IMR-90 (cell line): ENCODE data around the gene POLR1G. TPM values are rescaled to one million over a fixed set of nuclear protein-coding genes. Genes with fewer than 3 reads are reported as not detected.

Experiments
- ATAC-seq: fragments of 200-7000 bp; cut with Tn5 transposase; 2 replicates; pipeline ENCODE4 v1.9.1; 2020; ENCODE audit warnings: low read depth, mild to moderate bottlenecking, moderate library complexity
- BruUV-seq: library from RNA; stranded (reverse); fragments of 400-500 nt; replicated peaks from 2 replicates; lab custom pipeline; 2021; lab: Mats Ljungman, UMichigan
- CTCF ChIA-PET: fragments of 300-600 bp; formaldehyde crosslinking; extraction: SDS; loops from one replicate; lab custom pipeline; 2021; ENCODE audit warnings: antibody characterized with exemption; lab: Yijun Ruan, JAX
- POLR2A ChIA-PET: fragments of 300-600 bp; sonication (Branson Sonifier 250); formaldehyde crosslinking; loops from one replicate; lab custom pipeline; 2022; ENCODE audit warnings: antibody characterized with exemption; ENCODE audit not compliant: unreplicated experiment; lab: Charles Lee
- DNase-seq: peaks from one replicate; pipeline ENCODE4 v3.0.0; 2013
- H2AFZ ChIP-seq: replicated peaks from 2 replicates; pipeline ENCODE3; 2013; ENCODE audit warnings: low read length, mild to moderate bottlenecking; ENCODE audit not compliant: poor library complexity
- H2AK5ac ChIP-seq: 2 replicates; pipeline ENCODE4 v1.6.1; 2013; ENCODE audit warnings: low read depth, low read length, inconsistent platforms
- H2AK9ac ChIP-seq: replicated peaks from 2 replicates; pipeline ENCODE3; 2013; ENCODE audit warnings: mild to moderate bottlenecking, low read depth, low read length, moderate library complexity; ENCODE audit not compliant: poor library complexity
- H2BK120ac ChIP-seq: 2 replicates; pipeline ENCODE4 v1.6.1; 2013; ENCODE audit warnings: low read depth, low read length, inconsistent platforms
- H2BK15ac ChIP-seq: 3 replicates; pipeline ENCODE4 v1.6.1; 2013; ENCODE audit warnings: low read depth, low read length, inconsistent platforms
- H2BK20ac ChIP-seq: 2 replicates; pipeline ENCODE4 v1.6.1; 2013; ENCODE audit warnings: low read depth, mild to moderate bottlenecking, inconsistent platforms, low read length, moderate library complexity
- H2BK5ac ChIP-seq: 2 replicates; pipeline ENCODE4 v1.6.1; 2013; ENCODE audit warnings: mild to moderate bottlenecking, low read depth, low read length, inconsistent platforms; ENCODE audit not compliant: poor library complexity, severe bottlenecking
- H3K14ac ChIP-seq: replicated peaks from 2 replicates; pipeline ENCODE4 v1.6.1; 2013; ENCODE audit warnings: low read depth, low read length, inconsistent platforms
- H3K18ac ChIP-seq: 2 replicates; pipeline ENCODE4 v1.6.1; 2013; ENCODE audit warnings: low read depth, low read length, control low read depth
- H3K23ac ChIP-seq: 2 replicates; pipeline ENCODE4 v1.6.1; 2013; ENCODE audit warnings: low read depth, low read length, inconsistent platforms
- H3K27ac ChIP-seq: 2 replicates; pipeline ENCODE4 v1.5.1; 2013; ENCODE audit warnings: mild to moderate bottlenecking, control low read depth, low read length; ENCODE audit not compliant: insufficient read depth
- H3K27me3 ChIP-seq: 2 replicates; pipeline ENCODE4 v1.6.1; 2013; ENCODE audit warnings: low read length; ENCODE audit not compliant: control insufficient read depth, insufficient read depth
- H3K36me3 ChIP-seq: 2 replicates; pipeline ENCODE4 v1.6.1; 2013; ENCODE audit warnings: low read length, mixed read lengths; ENCODE audit not compliant: control insufficient read depth, insufficient read depth
- H3K4ac ChIP-seq: 2 replicates; pipeline ENCODE4 v1.6.1; 2013; ENCODE audit warnings: low read depth, low read length, inconsistent platforms
- H3K4me1 ChIP-seq: 2 replicates; pipeline ENCODE4 v1.6.1; 2013; ENCODE audit warnings: low read length, mixed read lengths; ENCODE audit not compliant: control insufficient read depth, insufficient read depth
- H3K4me2 ChIP-seq: 2 replicates; pipeline ENCODE4 v1.6.1; 2013; ENCODE audit warnings: low read depth, mild to moderate bottlenecking, control low read depth, low read length, moderate library complexity
- H3K4me3 ChIP-seq: 2 replicates; pipeline ENCODE4 v1.5.1; 2013; ENCODE audit warnings: low read depth, mild to moderate bottlenecking, control low read depth, low read length, moderate library complexity; ENCODE audit not compliant: insufficient read depth
- H3K56ac ChIP-seq: 2 replicates; pipeline ENCODE4 v1.6.1; 2013; ENCODE audit warnings: low read length, inconsistent platforms; ENCODE audit not compliant: insufficient read depth; ENCODE audit errors: extremely low read depth
- H3K79me1 ChIP-seq, 2 experiments: 2 replicates each; pipeline ENCODE4 v1.6.1; 2013; ENCODE audit warnings: low read length in 2 of 2, inconsistent platforms in 1 of 2, low read depth in 1 of 2
- H3K9ac ChIP-seq: 2 replicates; pipeline ENCODE4 v1.6.1; 2013; ENCODE audit warnings: low read depth, low read length, control low read depth
- H3K9me1 ChIP-seq: 2 replicates; pipeline ENCODE4 v1.6.1; 2013; ENCODE audit warnings: low read length, inconsistent platforms; ENCODE audit not compliant: insufficient read depth
- H3K9me3 ChIP-seq: 2 replicates; pipeline ENCODE4 v1.6.1; 2013; ENCODE audit warnings: low read length; ENCODE audit not compliant: control insufficient read depth, insufficient read depth
- H4K20me1 ChIP-seq: 2 replicates; pipeline ENCODE4 v1.6.1; 2013; ENCODE audit warnings: low read length, inconsistent platforms; ENCODE audit not compliant: insufficient read depth
- H4K5ac ChIP-seq: 2 replicates; pipeline ENCODE4 v1.6.1; 2013; ENCODE audit warnings: mild to moderate bottlenecking, low read depth, low read length, control low read depth
- H4K8ac ChIP-seq, 2 experiments: 2 replicates each; pipeline ENCODE4 v1.6.1; 2013; ENCODE audit warnings: low read depth in 2 of 2, low read length in 2 of 2, control low read depth in 1 of 2, inconsistent platforms in 1 of 2
- H4K91ac ChIP-seq: 2 replicates; pipeline ENCODE4 v1.6.1; 2013; ENCODE audit warnings: low read depth, low read length, inconsistent platforms; ENCODE audit not compliant: insufficient read depth
- CEBPB ChIP-seq: IDR thresholded peaks from 2 replicates; pipeline ENCODE4 v1.6.1; 2012; ENCODE audit warnings: low read depth, low read length, improper control_type of control experiment
- CHD1 ChIP-seq: IDR thresholded peaks from 2 replicates; pipeline ENCODE4 v1.6.1; 2012; ENCODE audit warnings: low read depth, low read length, improper control_type of control experiment
- MAZ ChIP-seq: IDR thresholded peaks from 2 replicates; pipeline ENCODE4 v1.6.1; 2012; ENCODE audit warnings: low read depth, mild to moderate bottlenecking, low read length, improper control_type of control experiment, moderate library complexity, borderline replicate concordance
- MXI1 ChIP-seq: IDR thresholded peaks from 2 replicates; pipeline ENCODE4 v1.6.1; 2012; ENCODE audit warnings: low read depth, mild to moderate bottlenecking, low read length, moderate library complexity, borderline replicate concordance
- NFE2L2 ChIP-seq: fragments of 150-350 bp; IDR thresholded peaks from 2 replicates; pipeline ENCODE4 v1.6.1; 2016; ENCODE audit warnings: low read depth, mild to moderate bottlenecking, low read length
- POLR2A ChIP-seq: IDR thresholded peaks from 2 replicates; pipeline ENCODE4 v1.6.1; 2012; ENCODE audit warnings: mild to moderate bottlenecking, low read depth, low read length
- RAD21 ChIP-seq: IDR thresholded peaks from 2 replicates; pipeline ENCODE4 v1.6.1; 2012; ENCODE audit warnings: low read length, improper control_type of control experiment
- RCOR1 ChIP-seq: IDR thresholded peaks from 2 replicates; pipeline ENCODE4 v1.6.1; 2012; ENCODE audit warnings: mild to moderate bottlenecking, low read length, improper control_type of control experiment; ENCODE audit not compliant: insufficient replicate concordance
- RFX5 ChIP-seq: IDR thresholded peaks from 2 replicates; pipeline ENCODE4 v1.8.0; 2012; ENCODE audit warnings: low read depth, mild to moderate bottlenecking, low read length, moderate library complexity
- SMC3 ChIP-seq: fragments of 150-350 bp; IDR thresholded peaks from 2 replicates; pipeline ENCODE4 v1.6.1; 2016; ENCODE audit warnings: low read depth, mild to moderate bottlenecking, antibody characterized with exemption, low read length, moderate library complexity
- WGBS, 2 experiments: methylation state at CpG; one replicate each; pipeline versions ENCODE4 v1.1.5 to v1.1.7; 2013; ENCODE audit warnings: missing lambda C conversion rate in 2 of 2; ENCODE audit not compliant: insufficient read length in 1 of 2; ENCODE audit errors: extremely low coverage in 2 of 2; 5-methylcytosine and 5-hydroxymethylcytosine counted together
- dilution Hi-C: fragments of 300-500 bp; cut with HindIII; formaldehyde crosslinking; loops from one replicate; pipeline ENCODE4 v1.14.3; 2018; ENCODE audit warnings: low sequenced_read_pairs; ENCODE audit not compliant: unreplicated experiment
- in situ Hi-C: fragments of 300-500 bp; cut with MboI; formaldehyde crosslinking; loops from 3 replicates; pipeline ENCODE4 v1.14.3; 2019; ENCODE audit warnings: low sequenced_read_pairs, inconsistent platforms, mixed read lengths
- intact Hi-C: fragments of 100-400 bp; cut with micrococcal nuclease; formaldehyde crosslinking; loops from 2 replicates; pipeline ENCODE4 v1.10.0; 2022
- polyA plus RNA-seq, 3 experiments: library from polyadenylated mRNA; depleted of rRNA; stranded (reverse); fragments of >200 nt; gene quantifications; 2 replicates each; pipeline ENCODE4 v1.2.3, GENCODE V29; 2012; ENCODE audit warnings: low replicate concordance in 1 of 3
- total RNA-seq: library from RNA; depleted of rRNA; stranded (reverse); fragments of >200 nt; gene quantifications from 2 replicates; pipeline ENCODE4 v1.2.3, GENCODE V29; 2012
- TF ChIP-seq, protein P1 (sequence below): conservative IDR thresholded peaks from 2 replicates; pipeline ENCODE4 v1.5.1; 2012; ENCODE audit warnings: mild to moderate bottlenecking, low read depth, low read length, improper control_type of control experiment
- TF ChIP-seq, protein P2 (sequence below): fragments of 150-350 bp; IDR thresholded peaks from 2 replicates; pipeline ENCODE4 v1.6.1; 2017; ENCODE audit warnings: mild to moderate bottlenecking, antibody characterized with exemption, low read length, low read depth

POLR1G gene
- total and polyA plus RNA-seq, 2 of the 4 experiments (the other 2 are of a cell fraction), result 8.0 to 12.5 TPM

DNA sequence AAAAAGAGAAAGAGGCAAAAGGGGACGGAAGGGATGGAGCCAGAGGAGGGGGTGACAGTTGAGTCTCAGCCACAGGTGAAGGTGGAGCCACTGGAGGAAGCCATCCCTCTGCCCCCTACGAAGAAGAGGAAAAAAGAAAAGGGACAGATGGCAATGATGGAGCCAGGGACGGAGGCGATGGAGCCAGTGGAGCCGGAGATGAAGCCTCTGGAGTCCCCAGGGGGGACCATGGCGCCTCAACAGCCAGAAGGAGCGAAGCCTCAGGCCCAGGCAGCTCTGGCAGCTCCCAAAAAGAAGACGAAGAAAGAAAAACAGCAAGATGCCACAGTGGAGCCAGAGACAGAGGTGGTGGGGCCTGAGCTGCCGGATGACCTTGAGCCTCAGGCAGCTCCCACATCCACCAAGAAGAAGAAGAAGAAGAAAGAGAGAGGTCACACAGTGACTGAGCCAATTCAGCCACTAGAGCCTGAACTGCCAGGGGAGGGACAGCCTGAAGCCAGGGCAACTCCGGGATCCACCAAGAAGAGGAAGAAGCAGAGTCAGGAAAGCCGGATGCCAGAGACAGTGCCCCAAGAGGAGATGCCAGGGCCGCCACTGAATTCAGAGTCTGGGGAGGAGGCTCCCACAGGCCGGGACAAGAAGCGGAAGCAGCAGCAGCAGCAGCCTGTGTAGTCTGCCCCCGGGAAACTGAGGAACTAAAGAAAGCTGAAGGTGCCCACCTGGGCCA is 2.5 kb downstream of the POLR1G start (continued):
- no peak for TF ChIP-seq SMC3

DNA sequence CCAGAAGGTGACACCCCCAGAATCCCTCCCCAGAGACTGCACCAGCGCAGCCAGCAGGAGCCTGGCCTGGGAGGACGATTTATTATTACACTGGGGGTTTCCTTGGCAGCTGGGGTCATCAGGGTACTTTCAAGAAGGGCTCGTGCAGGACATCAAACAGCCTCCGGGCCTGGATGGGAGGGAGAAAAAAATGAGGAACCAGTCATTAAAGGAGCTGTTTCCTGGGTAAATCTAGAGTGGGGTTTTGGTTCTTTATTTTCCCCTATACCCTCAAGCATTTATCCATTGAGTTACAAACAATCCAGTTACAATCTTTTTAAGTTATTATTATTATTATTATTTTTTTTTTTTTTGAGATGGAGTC is 3.1 kb downstream of the POLR1G start:
- no peak for ATAC-seq
- Histone ChIP-seq H4K8ac (no peak overlapping the region), H3K4me1 (0 out of 2 replicates have a peak, but pooled peaks cover 2% of the 10 kb centered on the region), H3K18ac (no peak overlapping the region), H3K36me3 (peaks cover 19% of the 10 kb centered on the region), H3K23ac (no peak overlapping the region), H3K79me1 (peaks cover 0 to 34% of the 10 kb centered on the region in 2 experiments; a peak in 3 of 4 replicates), H2AFZ (no peak overlapping the region), H4K20me1 (no peaks in the 10 kb centered on the region; the same call in 1 of the 2 replicates), H3K4me3 (no peak overlapping the region), H3K27ac (no peak overlapping the region), H2BK5ac (no peak overlapping the region), H2BK120ac (no peak overlapping the region), H4K5ac (no peak overlapping the region), H2AK5ac (no peak overlapping the region), H3K9ac (no peak overlapping the region), H3K4ac (no peak overlapping the region), H4K91ac (no peak overlapping the region), H2BK15ac (no peak overlapping the region), H3K27me3 (no peaks in the 10 kb centered on the region), H2BK20ac (no peak overlapping the region), H3K9me1 (no peaks in the 10 kb centered on the region; the same call in 1 of the 2 replicates), H2AK9ac (no peak overlapping the region), H3K9me3 (no peaks in the 10 kb centered on the region), H3K4me2 (no peak overlapping the region), H3K56ac (no peak overlapping the region), H3K14ac (no peak overlapping the region)
- ChIA-PET CTCF (interaction anchor here (0.6 kb wide), 1 partner anchor 394 kb away, joined by 3 read pairs; no protein-coding TSS in a partner anchor), POLR2A (no interaction called here)
- dilution Hi-C loops (no loop called here), in situ Hi-C loops (no loop called here), intact Hi-C loops (no loop called here)
- BruUV-seq, result no TSS peak
- no CpG with 5 or more reads among the region's 4 CpGs for WGBS, 2 experiments
- TF ChIP-seq RAD21 (no peak), CEBPB (no peak), MAZ (no peak), RCOR1 (no peak), POLR2A (no peak), CHD1 (no peak), RFX5 (no peak), NFE2L2 (no peak), MXI1 (no peak), SMC3 (no peak)
- TF ChIP-seq, protein P1, sequence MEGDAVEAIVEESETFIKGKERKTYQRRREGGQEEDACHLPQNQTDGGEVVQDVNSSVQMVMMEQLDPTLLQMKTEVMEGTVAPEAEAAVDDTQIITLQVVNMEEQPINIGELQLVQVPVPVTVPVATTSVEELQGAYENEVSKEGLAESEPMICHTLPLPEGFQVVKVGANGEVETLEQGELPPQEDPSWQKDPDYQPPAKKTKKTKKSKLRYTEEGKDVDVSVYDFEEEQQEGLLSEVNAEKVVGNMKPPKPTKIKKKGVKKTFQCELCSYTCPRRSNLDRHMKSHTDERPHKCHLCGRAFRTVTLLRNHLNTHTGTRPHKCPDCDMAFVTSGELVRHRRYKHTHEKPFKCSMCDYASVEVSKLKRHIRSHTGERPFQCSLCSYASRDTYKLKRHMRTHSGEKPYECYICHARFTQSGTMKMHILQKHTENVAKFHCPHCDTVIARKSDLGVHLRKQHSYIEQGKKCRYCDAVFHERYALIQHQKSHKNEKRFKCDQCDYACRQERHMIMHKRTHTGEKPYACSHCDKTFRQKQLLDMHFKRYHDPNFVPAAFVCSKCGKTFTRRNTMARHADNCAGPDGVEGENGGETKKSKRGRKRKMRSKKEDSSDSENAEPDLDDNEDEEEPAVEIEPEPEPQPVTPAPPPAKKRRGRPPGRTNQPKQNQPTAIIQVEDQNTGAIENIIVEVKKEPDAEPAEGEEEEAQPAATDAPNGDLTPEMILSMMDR, result no peak
- TF ChIP-seq, protein P2, sequence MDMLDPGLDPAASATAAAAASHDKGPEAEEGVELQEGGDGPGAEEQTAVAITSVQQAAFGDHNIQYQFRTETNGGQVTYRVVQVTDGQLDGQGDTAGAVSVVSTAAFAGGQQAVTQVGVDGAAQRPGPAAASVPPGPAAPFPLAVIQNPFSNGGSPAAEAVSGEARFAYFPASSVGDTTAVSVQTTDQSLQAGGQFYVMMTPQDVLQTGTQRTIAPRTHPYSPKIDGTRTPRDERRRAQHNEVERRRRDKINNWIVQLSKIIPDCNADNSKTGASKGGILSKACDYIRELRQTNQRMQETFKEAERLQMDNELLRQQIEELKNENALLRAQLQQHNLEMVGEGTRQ, result no peak
- DNase-seq, result no peak
